ENCODE data around the gene SASH3.

The SASH3 gene

GRCh38 chrX:129744861-129745321 is 34.9 kb upstream of the SASH3 start:
- Histone ChIP-seq H3F3A (ENCODE audit: insufficient read depth) (no peaks in the 10 kb centered on the region), H3K36me3 (ENCODE audit: low read length) (no peaks in the 10 kb centered on the region), H3K27me3 (ENCODE audit: low read length) (no peaks in the 10 kb centered on the region), H3K4me3 (ENCODE audit: insufficient read depth, low read length, poor library complexity, severe bottlenecking) (no peak overlapping the region), H3K4me2 (ENCODE audit: low read depth, low read length, poor library complexity, severe bottlenecking) (no peak overlapping the region), H2AFZ (ENCODE audit: low read depth, low read length, severe bottlenecking) (no peak overlapping the region), H4K20me1 (ENCODE audit: low read depth, low read length) (no peaks in the 10 kb centered on the region), H3K9me3 (ENCODE audit: insufficient read depth, low read length) (no peaks in the 10 kb centered on the region), H3K9me2 (replicated peaks; ENCODE audit: insufficient read depth, low read length) (no peaks in the 10 kb centered on the region), H3K27ac (ENCODE audit: low read depth, low read length) (no peak overlapping the region), H3K79me2 (ENCODE audit: insufficient read depth, low read length) (no peaks in the 10 kb centered on the region), H3K9ac (ENCODE audit: low read length) (no peak overlapping the region)
- no peak for TF ChIP-seq EZH2phosphoT487 (conservative IDR thresholded peaks at IDR 0.05; ENCODE audit: low read length)
- no peak for TF ChIP-seq CTCF (IDR thresholded peaks at IDR 0.05; ENCODE audit: insufficient read depth, low read length, poor library complexity, severe bottlenecking)

GRCh38 chrX:129746557-129747470 is 32.9 kb upstream of the SASH3 start:
- H2AFZ ChIP-seq (ENCODE audit: low read depth, low read length, severe bottlenecking) = no peak overlapping the region
- no peaks in the 10 kb centered on the region for H3K9me3 ChIP-seq (ENCODE audit: insufficient read depth, low read length)
- no peak overlapping the region for H3K27ac ChIP-seq (ENCODE audit: low read depth, low read length)
- TF ChIP-seq CTCF (IDR thresholded peaks at IDR 0.05; ENCODE audit: insufficient read depth, low read length, poor library complexity, severe bottlenecking) = no peak
- TF ChIP-seq EZH2phosphoT487 (conservative IDR thresholded peaks at IDR 0.05; ENCODE audit: low read length) = no peak
- no peak overlapping the region for H3K9ac ChIP-seq (ENCODE audit: low read length)
- H4K20me1 ChIP-seq (ENCODE audit: low read depth, low read length) = no peaks in the 10 kb centered on the region
- no peak overlapping the region for H3K4me3 ChIP-seq (ENCODE audit: insufficient read depth, low read length, poor library complexity, severe bottlenecking)
- H3K9me2 ChIP-seq (replicated peaks; ENCODE audit: insufficient read depth, low read length) = no peaks in the 10 kb centered on the region
- no peaks in the 10 kb centered on the region for H3F3A ChIP-seq (ENCODE audit: insufficient read depth)
- no peak overlapping the region for H3K4me2 ChIP-seq (ENCODE audit: low read depth, low read length, poor library complexity, severe bottlenecking)
- no peaks in the 10 kb centered on the region for H3K27me3 ChIP-seq (ENCODE audit: low read length)
- no peaks in the 10 kb centered on the region for H3K79me2 ChIP-seq (ENCODE audit: insufficient read depth, low read length)
- no peaks in the 10 kb centered on the region for H3K36me3 ChIP-seq (ENCODE audit: low read length)

GRCh38 chrX:129747533-129747932 is 32.2 kb upstream of the SASH3 start:
- H4K20me1 ChIP-seq (ENCODE audit: low read depth, low read length) = no peaks in the 10 kb centered on the region

More at GRCh38 chrX:129747533-129747932, 32.2 kb upstream of the SASH3 start:
- H3K9ac ChIP-seq (ENCODE audit: low read length) = no peak overlapping the region
- no peaks in the 10 kb centered on the region for H3K9me2 ChIP-seq (replicated peaks; ENCODE audit: insufficient read depth, low read length)
- no peaks in the 10 kb centered on the region for H3K79me2 ChIP-seq (ENCODE audit: insufficient read depth, low read length)
- no peak overlapping the region for H3K4me3 ChIP-seq (ENCODE audit: insufficient read depth, low read length, poor library complexity, severe bottlenecking)
- H3K36me3 ChIP-seq (ENCODE audit: low read length) = no peaks in the 10 kb centered on the region
- no peak overlapping the region for H3K27ac ChIP-seq (ENCODE audit: low read depth, low read length)
- no peak for TF ChIP-seq EZH2phosphoT487 (conservative IDR thresholded peaks at IDR 0.05; ENCODE audit: low read length)
- TF ChIP-seq CTCF (IDR thresholded peaks at IDR 0.05; ENCODE audit: insufficient read depth, low read length, poor library complexity, severe bottlenecking) = no peak
- no peaks in the 10 kb centered on the region for H3K27me3 ChIP-seq (ENCODE audit: low read length)
- H3K9me3 ChIP-seq (ENCODE audit: insufficient read depth, low read length) = no peaks in the 10 kb centered on the region
- no peak overlapping the region for H2AFZ ChIP-seq (ENCODE audit: low read depth, low read length, severe bottlenecking)
- no peaks in the 10 kb centered on the region for H3F3A ChIP-seq (ENCODE audit: insufficient read depth)
- H3K4me2 ChIP-seq (ENCODE audit: low read depth, low read length, poor library complexity, severe bottlenecking) = no peak overlapping the region
